GM21367 (cell line): ENCODE data around the gene ENAH.

Experiments
- ATAC-seq: cut with Tn5 transposase; IDR thresholded peaks from one replicate; pipeline ENCODE4 v1.9.1; 2021; ENCODE audit not compliant: unreplicated experiment

The ENAH gene

GRCh38 chr1:225441314-225442122 is 211.4 kb downstream of the ENAH start:
- ATAC-seq, result peak; percentile 28

DNA sequence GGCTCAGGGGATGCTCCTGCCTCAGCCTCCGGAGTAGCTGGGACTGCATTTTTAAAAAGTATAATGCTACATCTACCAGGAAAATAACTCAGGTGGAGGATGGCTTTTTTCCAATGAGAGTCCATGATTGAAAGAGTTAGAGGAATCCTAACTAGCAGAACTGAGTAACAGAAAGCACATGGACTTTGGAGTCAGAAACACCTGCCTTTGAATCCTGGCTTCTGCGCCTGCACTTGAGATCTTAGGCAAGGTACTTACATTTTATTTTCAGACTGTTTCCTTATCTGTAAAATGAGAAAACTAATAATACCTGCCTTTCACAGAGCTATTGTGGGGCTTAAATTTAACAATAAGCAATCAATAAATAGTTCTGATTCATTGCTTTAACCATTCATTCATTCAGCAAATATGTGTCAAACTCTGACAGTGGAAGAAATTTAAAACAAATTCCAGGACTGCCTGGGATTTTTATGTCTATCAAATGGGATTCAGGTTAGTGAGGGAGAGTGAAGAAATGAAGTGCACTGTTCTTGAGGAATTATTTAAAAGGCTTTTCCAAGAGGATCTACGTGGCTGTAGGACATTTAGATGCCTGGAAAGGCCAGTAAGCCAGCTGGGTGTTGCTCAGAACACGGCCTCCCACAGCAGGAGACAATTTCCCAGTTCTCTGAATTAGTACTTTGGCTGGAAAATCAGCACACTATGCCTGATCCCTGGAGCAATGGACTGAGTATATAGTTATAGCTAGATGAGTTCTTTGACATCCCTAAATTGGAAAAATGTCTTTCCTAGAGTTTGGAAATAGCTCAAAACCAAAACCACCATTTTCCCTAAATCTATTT is 212.3 kb downstream of the ENAH start:
- no peak for ATAC-seq

GRCh38 chr1:225437710-225438437 is 215.0 kb downstream of the ENAH start:
- ATAC-seq, result no peak
